ENCODE measurements around the gene PCNX2. TPM values are rescaled to one million over a fixed set of nuclear protein-coding genes. Genes with fewer than 3 reads are reported as not detected.
"Not testable (repeated sequence)": the region's sequence is repeated elsewhere in the genome, so short reads cannot be mapped to it uniquely, and the experiment has no call there.

PCNX2 gene
- total RNA-seq, 1 experiment from 2014 or later, result 12.2 TPM

DNA sequence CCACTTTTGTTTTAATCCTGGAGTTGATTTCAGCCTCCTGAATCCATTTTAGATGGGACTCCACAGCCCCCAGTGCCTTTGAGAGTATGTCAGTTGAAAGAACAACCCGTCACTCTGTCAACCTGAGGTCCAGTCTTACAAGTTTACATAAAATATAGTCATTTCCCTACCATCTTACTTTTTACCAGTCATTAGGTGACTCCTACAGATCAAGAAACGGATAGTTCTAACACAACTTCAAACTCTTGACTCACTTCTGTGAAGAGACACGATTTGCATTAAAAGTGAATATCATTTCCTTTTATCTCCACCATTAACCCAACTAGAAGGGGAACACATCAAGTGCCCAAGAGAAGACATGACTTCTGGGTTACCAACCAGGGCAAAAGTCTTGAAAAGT, 198.0 kb downstream of the PCNX2 start:
- in situ Hi-C loops (cut with HindIII; ENCODE audit: low pct_unique_long_range_greater_than_20kb, low sequenced_read_pairs), result no loop called here
- DNase-seq (ENCODE audit: low read depth), result no peak

DNA sequence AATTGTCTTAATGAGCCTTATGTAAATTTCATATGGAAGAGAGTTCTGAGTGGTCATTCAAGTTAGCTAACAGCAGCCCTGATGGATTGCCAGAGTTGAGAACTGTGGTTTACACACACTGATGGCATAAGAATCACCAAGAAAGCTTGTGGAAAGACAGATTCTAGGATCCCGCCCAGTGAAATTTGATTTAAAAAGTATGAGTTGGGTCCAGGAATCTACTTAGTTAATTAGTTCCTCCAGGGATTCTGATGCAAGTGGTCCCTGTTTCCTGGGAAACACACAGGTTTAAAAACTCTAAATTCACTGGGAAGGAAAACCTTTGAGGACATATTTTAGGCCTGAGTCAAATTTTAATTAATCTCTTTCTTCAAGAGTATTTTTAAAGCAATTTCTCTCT, 200.8 kb downstream of the PCNX2 start:
- in situ Hi-C loops (cut with HindIII; ENCODE audit: low pct_unique_long_range_greater_than_20kb, low sequenced_read_pairs), result no loop called here
- no peak for DNase-seq (ENCODE audit: low read depth)

DNA sequence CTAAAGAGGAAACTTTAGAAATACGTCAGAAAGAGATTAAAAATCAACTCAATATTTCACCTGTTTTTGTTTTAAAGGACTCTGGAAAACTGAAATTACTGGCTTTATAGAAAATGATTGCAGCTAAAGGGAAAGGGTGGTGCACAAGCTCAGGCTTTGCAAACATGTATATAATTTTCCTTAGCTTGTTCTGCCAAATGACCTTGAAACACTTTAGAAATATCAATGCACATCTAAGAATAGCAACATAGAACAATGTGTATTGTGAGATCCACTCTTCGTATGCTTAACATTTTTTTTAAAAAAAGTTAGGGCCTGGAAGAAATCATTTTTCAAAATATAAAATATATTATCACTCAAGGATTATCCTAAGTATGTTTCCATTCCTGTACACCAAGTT, 201.3 kb downstream of the PCNX2 start:
- no peak for DNase-seq (ENCODE audit: low read depth)
- in situ Hi-C loops (cut with HindIII; ENCODE audit: low pct_unique_long_range_greater_than_20kb, low sequenced_read_pairs), result no loop called here

DNA sequence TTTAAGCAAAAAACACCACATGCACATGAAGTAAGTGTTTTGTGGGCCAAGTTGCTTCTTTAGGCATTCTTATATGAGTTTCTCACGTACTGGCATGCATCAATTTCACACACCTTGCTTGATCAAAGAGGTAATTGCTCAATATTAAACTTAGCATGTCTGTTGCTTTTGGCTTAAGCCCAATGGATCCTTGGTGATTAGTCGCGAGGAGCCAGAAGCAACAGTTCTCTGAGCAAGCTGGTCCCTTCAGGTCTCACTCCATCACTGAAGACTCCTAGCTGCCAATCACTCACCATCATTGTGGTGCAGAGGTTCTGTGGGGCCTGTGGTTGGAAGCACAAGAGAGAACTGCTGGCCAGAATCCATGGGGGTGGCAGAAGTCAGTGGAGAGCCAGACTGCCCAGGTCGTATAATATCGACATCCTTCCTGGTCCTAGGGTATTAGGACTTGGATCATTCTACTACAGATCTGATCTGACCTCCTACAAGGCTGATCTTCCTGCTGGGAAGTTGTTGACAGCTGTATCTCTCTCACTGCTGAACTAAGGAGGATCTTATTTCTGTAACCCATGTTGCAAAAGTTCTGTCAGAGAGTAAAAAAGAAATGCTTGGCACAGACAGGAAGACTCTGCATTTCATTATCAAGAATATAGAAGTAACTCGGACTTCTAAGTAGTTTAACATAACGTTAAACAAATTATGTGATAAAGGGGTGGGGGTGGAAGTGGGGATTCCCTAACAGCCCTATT, 204.6 kb downstream of the PCNX2 start:
- in situ Hi-C loops (cut with HindIII; ENCODE audit: low pct_unique_long_range_greater_than_20kb, low sequenced_read_pairs), result no loop called here
- DNase-seq (ENCODE audit: low read depth), result no peak

DNA sequence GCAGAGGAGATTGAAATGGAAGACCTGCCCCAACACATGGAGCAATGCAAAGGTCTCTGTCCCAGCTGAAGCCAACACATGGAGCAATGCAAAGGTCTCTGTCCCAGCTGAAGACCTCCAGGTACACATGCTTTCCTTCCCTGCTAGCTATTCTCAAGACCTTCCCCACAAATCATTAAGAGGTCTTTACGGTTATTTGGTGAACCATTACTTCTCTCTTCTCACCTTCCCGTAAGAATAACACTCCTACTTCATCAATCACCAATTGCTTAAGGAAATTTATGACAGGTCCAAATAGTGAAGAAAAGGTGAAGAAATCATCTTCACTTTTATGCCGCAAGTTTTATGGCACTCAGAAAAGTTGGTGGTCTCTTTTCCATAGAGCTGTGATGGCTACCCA, 206.3 kb downstream of the PCNX2 start:
- in situ Hi-C loops (cut with HindIII; ENCODE audit: low pct_unique_long_range_greater_than_20kb, low sequenced_read_pairs), result no loop called here

DNA sequence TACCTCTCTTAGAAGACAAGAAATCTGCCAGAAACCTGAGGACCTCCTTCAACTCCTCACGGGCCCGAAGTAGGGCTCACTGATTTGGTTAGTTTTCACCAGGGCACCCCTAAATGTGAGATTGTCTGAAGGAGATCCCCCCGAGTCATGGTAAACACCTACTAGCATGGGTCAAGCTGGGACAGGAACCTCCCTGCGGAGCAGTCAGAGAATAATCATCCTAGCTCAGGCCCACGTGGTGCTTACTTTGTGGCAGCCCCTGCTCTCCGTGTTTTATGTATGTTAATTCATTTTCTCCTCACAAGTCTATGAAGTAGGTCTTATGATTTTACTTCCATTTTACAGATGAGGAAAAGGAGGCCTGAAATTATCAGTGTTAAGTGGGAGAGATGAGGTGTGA, 206.9 kb downstream of the PCNX2 start:
- in situ Hi-C loops (cut with HindIII; ENCODE audit: low pct_unique_long_range_greater_than_20kb, low sequenced_read_pairs), result no loop called here
- DNase-seq (ENCODE audit: low read depth), result no peak

More for the DNA sequence above, 206.3 kb downstream of the PCNX2 start:
- DNase-seq (ENCODE audit: low read depth), result no peak

DNA sequence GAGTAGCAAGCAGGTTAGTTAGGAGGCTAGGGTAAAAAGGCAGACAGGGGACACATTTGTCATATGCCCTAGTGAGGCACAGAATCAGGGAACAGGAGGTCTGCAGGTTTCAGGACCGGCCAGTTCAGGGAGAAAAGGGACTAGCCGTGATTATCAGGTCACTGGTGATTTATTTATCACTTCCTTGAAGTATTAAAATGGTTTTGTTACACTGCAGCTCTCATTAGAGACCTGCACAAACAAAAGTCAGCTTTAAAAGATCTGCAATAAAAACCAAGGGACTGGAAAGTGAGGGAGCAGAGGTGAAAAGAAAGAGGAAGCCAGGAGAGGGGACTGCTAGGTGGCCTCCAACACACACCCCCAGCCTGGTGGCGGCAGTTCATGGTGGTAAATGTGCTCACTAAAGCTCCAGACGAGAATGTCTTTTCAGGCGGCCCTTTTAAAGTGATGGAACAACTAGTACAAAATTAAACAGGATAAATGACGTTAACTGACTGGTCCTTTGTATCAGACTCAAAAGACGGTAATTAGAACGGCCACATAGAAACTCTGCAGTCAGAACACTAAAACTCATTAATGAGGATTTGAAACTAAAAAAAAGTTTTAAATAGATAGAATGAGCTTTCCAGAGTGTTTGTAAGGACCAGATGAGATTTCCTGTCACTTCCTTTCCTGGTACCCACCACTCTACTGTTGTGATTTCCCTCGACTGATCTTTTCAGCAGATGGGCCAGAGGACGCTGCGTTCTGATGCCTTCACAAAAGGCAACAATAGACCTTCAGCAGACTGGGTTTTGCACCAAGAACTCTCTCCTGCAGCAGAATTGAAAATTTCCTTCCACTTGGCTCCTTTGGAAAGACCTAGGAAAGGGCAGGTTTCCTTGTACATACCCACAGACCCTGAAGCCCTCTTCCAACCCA, 208.3 kb downstream of the PCNX2 start:
- DNase-seq (ENCODE audit: low read depth), result no peak
- in situ Hi-C loops (cut with HindIII; ENCODE audit: low pct_unique_long_range_greater_than_20kb, low sequenced_read_pairs), result no loop called here

DNA sequence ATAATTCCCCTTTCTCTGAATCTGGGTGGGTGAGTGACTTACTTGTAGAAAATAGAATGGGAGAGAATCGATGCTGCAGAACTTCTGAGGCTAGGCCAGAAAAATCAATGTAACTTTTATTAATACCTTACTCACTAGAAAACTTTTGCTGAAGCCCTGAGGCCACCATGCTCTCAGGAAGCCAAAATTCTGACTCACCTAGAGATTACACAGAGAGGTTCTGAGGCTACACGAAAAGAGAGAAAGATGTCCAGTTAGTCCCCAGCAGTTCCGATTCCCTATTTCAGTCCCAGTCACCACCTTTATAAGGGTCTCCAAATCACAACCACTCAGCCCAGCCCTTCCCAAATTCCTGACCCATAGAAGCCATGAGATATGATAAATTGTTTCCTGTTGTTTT, 210.0 kb downstream of the PCNX2 start:
- DNase-seq (ENCODE audit: low read depth), result no peak
- in situ Hi-C loops (cut with HindIII; ENCODE audit: low pct_unique_long_range_greater_than_20kb, low sequenced_read_pairs), result no loop called here

DNA sequence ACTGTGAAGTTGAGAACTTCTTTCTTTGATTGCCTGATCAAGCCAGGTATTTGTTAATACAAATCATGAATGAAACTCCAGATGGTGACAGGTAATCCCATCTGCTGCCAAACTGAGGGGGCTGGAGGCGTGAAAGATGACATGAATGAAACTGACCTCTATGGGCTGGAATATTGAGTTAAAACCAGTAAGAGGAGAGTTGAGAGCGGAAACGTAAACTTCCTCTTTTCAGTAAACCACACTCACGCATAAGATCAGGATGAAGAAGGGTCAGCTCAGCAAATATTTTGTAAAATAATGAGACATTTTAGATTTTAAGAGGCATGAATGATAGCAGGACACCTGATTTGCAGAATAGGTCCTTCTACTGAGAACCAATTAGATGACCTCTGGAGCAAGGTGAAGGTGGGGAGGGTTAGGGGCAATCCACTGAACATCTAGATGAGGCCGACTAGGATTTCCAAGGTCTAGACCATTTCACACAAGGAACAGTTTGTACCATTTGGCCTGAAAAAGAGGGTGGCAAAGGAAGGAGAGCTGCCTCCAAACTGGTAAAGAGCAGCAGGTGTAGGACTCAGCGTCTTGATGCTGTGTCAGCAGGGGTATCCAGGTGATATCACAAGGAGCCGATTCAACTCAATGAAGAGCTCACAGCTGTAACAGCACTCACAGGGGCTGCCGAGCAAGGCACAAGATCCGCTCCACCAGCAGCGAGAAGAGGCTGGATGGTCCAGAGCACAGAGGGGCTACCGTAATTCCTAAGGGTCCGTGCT, 212.6 kb downstream of the PCNX2 start:
- DNase-seq (ENCODE audit: low read depth), result no peak
- in situ Hi-C loops (cut with HindIII; ENCODE audit: low pct_unique_long_range_greater_than_20kb, low sequenced_read_pairs), result no loop called here

DNA sequence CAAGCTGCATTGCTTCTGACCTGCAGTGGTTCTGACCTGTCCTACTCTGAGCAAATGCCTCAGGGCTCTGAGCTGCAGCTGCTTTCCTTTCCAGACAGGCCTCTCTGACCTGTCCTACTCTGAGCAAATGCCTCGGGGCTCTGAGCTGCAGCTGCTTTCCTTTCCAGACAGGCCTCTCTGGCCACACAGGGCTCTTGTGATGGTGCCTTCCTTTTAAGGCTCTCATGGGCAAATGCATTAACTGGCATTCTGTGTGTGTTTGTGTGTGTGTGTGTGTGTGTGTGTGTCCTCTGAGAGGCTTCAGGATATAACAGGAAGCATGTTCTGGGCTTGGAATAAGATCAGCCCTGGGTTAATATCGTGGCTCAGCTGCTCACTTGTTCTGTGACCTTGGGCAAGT, 213.8 kb downstream of the PCNX2 start:
- in situ Hi-C loops (cut with HindIII; ENCODE audit: low pct_unique_long_range_greater_than_20kb, low sequenced_read_pairs), result no loop called here
- DNase-seq (ENCODE audit: low read depth), result no peak

DNA sequence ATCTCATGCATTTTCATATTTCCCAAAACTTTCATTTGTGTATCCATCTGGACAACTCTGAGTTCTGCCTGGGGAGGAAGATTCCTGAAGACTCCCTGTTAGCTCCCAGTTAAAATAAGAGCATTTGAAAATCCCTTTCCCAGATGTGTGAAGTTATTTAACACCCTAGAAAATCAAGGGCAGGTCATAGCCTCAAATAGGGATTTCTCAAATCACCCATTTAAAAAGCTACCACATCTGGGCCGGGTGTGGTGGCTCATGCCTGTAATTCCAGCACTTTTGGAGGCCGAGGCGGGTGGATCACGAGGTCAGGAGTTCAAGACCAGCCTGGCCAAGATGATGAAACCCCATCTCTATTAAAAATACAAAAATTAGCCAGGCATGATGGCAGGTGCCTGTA, 214.7 kb downstream of the PCNX2 start:
- in situ Hi-C loops (cut with HindIII; ENCODE audit: low pct_unique_long_range_greater_than_20kb, low sequenced_read_pairs); DNase-seq (ENCODE audit: low read depth): not testable (repeated sequence)

DNA sequence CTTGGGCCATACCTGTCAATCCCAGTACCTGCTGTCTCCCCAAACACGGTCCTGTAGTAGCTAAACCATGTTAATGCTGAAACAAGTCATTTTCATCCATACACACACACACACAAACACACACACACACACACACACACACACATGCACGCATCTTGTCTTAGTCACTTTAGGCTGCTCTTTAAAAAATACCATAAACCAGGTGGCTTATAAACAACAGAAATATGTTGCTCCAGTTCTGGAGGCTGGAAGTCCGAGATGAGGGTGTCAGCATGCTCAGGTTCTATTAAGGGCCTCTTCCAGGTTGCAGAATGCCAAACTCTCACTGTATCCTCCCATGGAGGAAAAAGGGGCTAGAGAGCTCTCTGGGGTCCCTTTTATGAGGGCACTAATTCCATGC, 215.2 kb downstream of the PCNX2 start:
- no peak for DNase-seq (ENCODE audit: low read depth)
- in situ Hi-C loops (cut with HindIII; ENCODE audit: low pct_unique_long_range_greater_than_20kb, low sequenced_read_pairs), result no loop called here

DNA sequence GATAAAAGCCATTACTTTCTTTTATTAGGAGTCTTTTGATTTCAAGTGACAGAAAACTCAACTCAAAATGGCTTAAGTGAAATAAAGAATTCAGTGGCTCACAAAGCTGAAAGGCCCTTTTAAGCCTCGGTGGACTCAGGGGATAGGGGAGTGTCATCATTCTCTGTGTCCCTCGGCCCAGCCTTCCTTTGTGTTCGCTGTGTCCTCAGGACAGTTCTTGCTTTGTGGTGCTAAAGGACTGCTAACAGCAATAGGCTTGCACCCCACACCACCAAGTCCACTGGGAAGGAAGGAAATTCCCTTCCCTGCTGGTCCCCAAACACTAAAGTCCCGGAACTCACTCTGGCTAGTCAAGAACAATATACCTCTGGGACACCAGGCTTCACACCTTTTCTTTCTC, 216.0 kb downstream of the PCNX2 start:
- in situ Hi-C loops (cut with HindIII; ENCODE audit: low pct_unique_long_range_greater_than_20kb, low sequenced_read_pairs), result no loop called here
- no peak for DNase-seq (ENCODE audit: low read depth)

DNA sequence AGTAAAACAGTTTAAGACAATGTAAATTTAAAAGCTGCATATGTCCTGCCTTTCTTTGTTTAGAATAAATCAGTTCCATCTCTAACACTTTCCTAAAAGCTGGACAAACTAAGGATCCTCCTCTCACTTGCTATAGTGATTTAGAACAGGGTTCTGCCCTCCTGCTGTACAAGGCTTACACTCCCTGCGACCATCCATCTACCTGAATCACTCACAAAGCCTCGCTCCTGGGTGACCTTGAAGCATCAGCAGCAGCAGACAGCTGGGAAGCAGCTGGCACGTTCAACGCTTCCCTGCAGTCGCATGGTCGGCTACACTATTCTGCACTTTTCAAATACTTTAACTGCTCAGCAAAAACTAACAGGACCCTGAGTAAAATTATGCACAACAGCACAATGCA, 217.1 kb downstream of the PCNX2 start:
- in situ Hi-C loops (cut with HindIII; ENCODE audit: low pct_unique_long_range_greater_than_20kb, low sequenced_read_pairs), result no loop called here
- no peak for DNase-seq (ENCODE audit: low read depth)

DNA sequence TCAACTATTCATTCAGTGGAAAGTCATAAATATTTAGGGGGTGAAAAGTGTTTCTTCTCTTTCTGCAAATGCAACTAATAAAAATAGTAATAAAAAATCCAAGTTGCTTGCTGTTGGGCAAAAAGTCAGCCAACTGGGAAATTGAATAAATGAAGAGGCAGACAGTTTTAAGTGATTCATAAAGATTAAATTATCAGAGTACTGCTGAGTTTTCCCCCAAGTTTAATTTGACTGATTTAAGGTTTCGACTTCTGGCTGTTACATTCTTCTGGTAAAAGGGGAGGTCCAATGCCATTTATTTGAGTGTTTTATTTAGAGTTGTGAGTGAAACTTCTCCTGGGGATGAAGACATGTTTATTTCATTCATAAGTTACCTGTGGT, 219.6 kb downstream of the PCNX2 start:
- in situ Hi-C loops (cut with HindIII; ENCODE audit: low pct_unique_long_range_greater_than_20kb, low sequenced_read_pairs), result no loop called here
- no peak for DNase-seq (ENCODE audit: low read depth)

DNA sequence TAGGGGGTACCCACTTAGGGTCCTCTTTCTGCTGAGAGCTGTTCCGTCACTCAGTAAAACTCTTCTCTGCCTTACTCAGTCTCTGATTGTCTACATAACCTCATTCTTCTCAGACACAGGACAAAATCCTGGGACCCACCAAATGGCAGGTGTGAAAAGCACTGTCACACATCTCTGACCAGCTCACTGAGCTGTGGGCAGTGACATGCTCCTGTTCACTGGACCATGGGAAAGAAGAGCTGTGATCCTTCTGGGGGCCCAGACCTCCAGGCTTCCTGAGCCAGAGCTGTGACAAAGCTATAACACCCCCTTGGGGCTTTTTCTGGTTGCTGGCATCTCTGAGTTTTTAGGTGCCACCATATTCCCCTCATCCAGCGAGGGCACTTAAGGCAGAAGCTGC, 229.4 kb downstream of the PCNX2 start:
- in situ Hi-C loops (cut with HindIII; ENCODE audit: low pct_unique_long_range_greater_than_20kb, low sequenced_read_pairs), result no loop called here
- DNase-seq (ENCODE audit: low read depth), result peak; percentile 55

DNA sequence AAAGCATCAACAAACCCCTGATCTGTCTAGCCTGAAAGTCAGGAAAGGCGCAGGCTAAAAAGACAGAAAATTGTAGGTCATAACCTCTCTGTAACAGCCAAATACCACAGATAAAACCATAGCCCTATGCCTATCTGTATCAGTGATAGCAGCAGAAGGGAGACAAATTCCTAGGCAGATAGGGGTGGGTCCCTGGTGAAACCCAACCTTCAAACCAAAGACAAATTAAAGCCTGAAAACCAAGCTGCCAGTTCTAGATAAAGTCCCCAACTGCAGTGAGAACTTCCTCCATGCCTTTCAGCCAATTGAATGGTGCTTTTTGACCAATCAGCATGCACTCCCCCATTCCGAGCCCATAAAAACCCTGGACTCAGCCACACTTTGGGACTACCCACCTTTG, 229.8 kb downstream of the PCNX2 start:
- in situ Hi-C loops (cut with HindIII; ENCODE audit: low pct_unique_long_range_greater_than_20kb, low sequenced_read_pairs), result no loop called here
- DNase-seq (ENCODE audit: low read depth), result no peak

DNA sequence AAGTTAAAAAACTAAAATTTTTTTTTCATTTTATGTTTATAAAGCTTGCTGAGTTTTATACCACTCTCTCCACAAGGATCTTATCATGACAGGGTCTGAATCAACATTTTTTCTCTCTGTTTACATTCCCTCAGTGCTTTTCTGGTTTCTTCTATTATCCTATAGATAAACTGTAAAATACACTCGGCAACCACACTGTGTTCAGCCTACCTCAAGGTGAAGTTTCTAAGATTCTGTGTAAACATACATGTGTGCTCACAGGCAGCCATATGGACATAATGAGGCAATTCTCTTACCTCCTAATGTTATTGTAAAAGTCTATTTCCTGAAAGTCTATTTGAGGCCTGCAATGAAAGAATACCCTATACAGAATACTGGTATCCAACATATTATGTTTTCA, 230.5 kb downstream of the PCNX2 start:
- in situ Hi-C loops (cut with HindIII; ENCODE audit: low pct_unique_long_range_greater_than_20kb, low sequenced_read_pairs), result no loop called here
- DNase-seq (ENCODE audit: low read depth), result no peak

DNA sequence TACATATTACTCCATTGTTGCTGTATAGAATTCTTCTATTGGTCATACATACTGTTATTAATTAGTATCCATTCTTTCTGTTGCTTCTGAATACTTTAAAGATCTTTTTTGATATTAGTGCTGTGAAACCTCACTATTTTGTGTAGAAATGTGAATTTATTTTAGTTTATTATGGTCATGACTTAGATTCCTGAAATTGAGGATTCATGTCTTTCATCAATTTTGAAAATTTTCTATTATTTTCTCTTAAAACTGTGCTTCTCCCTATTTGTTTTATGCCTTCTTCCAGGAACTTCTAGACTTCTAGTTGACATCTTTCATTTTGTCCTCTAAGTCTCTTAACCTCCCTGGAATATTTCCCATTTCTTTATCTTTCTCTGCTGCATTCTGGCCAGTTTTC, 232.1 kb downstream of the PCNX2 start:
- in situ Hi-C loops (cut with HindIII; ENCODE audit: low pct_unique_long_range_greater_than_20kb, low sequenced_read_pairs), result no loop called here

More for the DNA sequence above, 232.1 kb downstream of the PCNX2 start:
- DNase-seq (ENCODE audit: low read depth), result no peak

Measured in Caki2 (cell line).